Measurements from ENCODE around the gene DNAJC13. TPM values are rescaled to one million over a fixed set of nuclear protein-coding genes. Genes with fewer than 3 reads are reported as not detected.

Gene DNAJC13
- polyA plus RNA-seq, 3 donors: 18.7 to 32.3 (median 20.8) TPM

GRCh38 chr3:132535575-132536441 lies 118.5 kb downstream of the DNAJC13 start:
- H3K9me3 Mint-ChIP-seq: no peaks in the 10 kb centered on the region
- H3K79me2 ChIP-seq (ENCODE audit: insufficient read depth, low read length): no peaks in the 10 kb centered on the region
- no peaks in the 10 kb centered on the region for H3K4me1 ChIP-seq (ENCODE audit: control insufficient read depth in 1 of 2, insufficient read depth in 2 of 2, low read length in 2 of 2)
- peak; percentile 35 to 49 (median 43) for DNase-seq
- H3K4me2 ChIP-seq (replicated peaks; ENCODE audit: extremely low read depth, low read length, poor library complexity, severe bottlenecking): no peak overlapping the region
- H3K27ac ChIP-seq (ENCODE audit: low read depth in 1 of 2, low read length in 2 of 2): peak overlapping the region in 1 of 2 donors; percentile 11
- peaks cover 0 to 2% (median 0%) of the 10 kb centered on the region in 3 donors for H3K27me3 Mint-ChIP-seq (ENCODE audit: low read depth in 3 of 3)
- H3K36me3 Mint-ChIP-seq: peaks cover 73 to 94% of the 10 kb centered on the region in 2 donors
- H3K27me3 ChIP-seq (ENCODE audit: control insufficient read depth in 2 of 2, insufficient read depth in 2 of 2, low read length in 2 of 2): no peaks in the 10 kb centered on the region
- H3K4me3 Mint-ChIP-seq: no peak overlapping the region
- H3K4me1 Mint-ChIP-seq: no peaks in the 10 kb centered on the region
- TF ChIP-seq CTCF (IDR thresholded peaks at IDR 0.05): peak; percentile 78
- peaks cover 81 to 98% of the 10 kb centered on the region in 2 donors for H3K36me3 ChIP-seq (replicated peaks in 1 of 2; ENCODE audit: control insufficient read depth in 1 of 2, insufficient read depth in 2 of 2, low read length in 2 of 2)
- intact Hi-C loops (cut with micrococcal nuclease): loop anchor here (1.0 to 2.0 kb wide), 2 partner anchors 106 to 107 kb away; no protein-coding TSS in a partner anchor
- peaks cover 32% of the 10 kb centered on the region for H4K20me1 ChIP-seq (ENCODE audit: insufficient read depth, low read length)
- no peak overlapping the region for H3K4me3 ChIP-seq (replicated peaks in 1 of 3; ENCODE audit: low read depth in 2 of 3, low read length in 3 of 3)
- H3K9ac ChIP-seq (ENCODE audit: insufficient read depth, low read length, poor library complexity, severe bottlenecking): no peak overlapping the region
- no peak overlapping the region for H2AFZ ChIP-seq (ENCODE audit: insufficient read depth, low read depth, low read length, poor library complexity, severe bottlenecking)
- H3K9me3 ChIP-seq (replicated peaks in 1 of 2; ENCODE audit: control insufficient read depth in 1 of 2, insufficient read depth in 1 of 2, low read length in 2 of 2): no peaks in the 10 kb centered on the region
- WGBS (ENCODE audit: insufficient coverage): 83% methylated on average over 1 of the region's 7 CpGs
- peak overlapping the region in 2 of 7 donors; percentile 16 to 35 for H3K27ac Mint-ChIP-seq

- Histone ChIP-seq H3K79me2 (ENCODE audit: insufficient read depth, low read length) (no peaks in the 10 kb centered on the region), H4K20me1 (ENCODE audit: insufficient read depth, low read length) (peaks cover 32% of the 10 kb centered on the region), H2AFZ (ENCODE audit: insufficient read depth, low read depth, low read length, poor library complexity, severe bottlenecking) (no peak overlapping the region), H3K4me3 (replicated peaks in 1 of 3; ENCODE audit: low read depth in 2 of 3, low read length in 3 of 3) (no peak overlapping the region), H3K4me2 (replicated peaks; ENCODE audit: extremely low read depth, low read length, poor library complexity, severe bottlenecking) (no peak overlapping the region), H3K4me1 (ENCODE audit: control insufficient read depth in 1 of 2, insufficient read depth in 2 of 2, low read length in 2 of 2) (no peaks in the 10 kb centered on the region), H3K9me3 (replicated peaks in 1 of 2; ENCODE audit: control insufficient read depth in 1 of 2, insufficient read depth in 1 of 2, low read length in 2 of 2) (no peaks in the 10 kb centered on the region), H3K27me3 (ENCODE audit: control insufficient read depth in 2 of 2, insufficient read depth in 2 of 2, low read length in 2 of 2) (no peaks in the 10 kb centered on the region), H3K9ac (ENCODE audit: insufficient read depth, low read length, poor library complexity, severe bottlenecking) (no peak overlapping the region), H3K36me3 (replicated peaks in 1 of 2; ENCODE audit: control insufficient read depth in 1 of 2, insufficient read depth in 2 of 2, low read length in 2 of 2) (peaks cover 84 to 98% of the 10 kb centered on the region in 2 donors), H3K27ac (ENCODE audit: low read depth in 1 of 2, low read length in 2 of 2) (peak overlapping the region in 1 of 2 donors; percentile 11)
- TF ChIP-seq CTCF (IDR thresholded peaks at IDR 0.05): no peak
- no peaks in the 10 kb centered on the region for H3K9me3 Mint-ChIP-seq
- no peaks in the 10 kb centered on the region for H3K4me1 Mint-ChIP-seq
- H3K27ac Mint-ChIP-seq: peak overlapping the region in 1 of 7 donors; percentile 35
- intact Hi-C loops (cut with micrococcal nuclease): loop anchor here (1.0 to 2.0 kb wide), 2 partner anchors 106 kb away; no protein-coding TSS in a partner anchor
- WGBS (ENCODE audit: insufficient coverage): 100% methylated on average over 3 of the region's 3 CpGs
- DNase-seq: no peak
- peaks cover 75 to 94% of the 10 kb centered on the region in 2 donors for H3K36me3 Mint-ChIP-seq
- no peak overlapping the region for H3K4me3 Mint-ChIP-seq
- no peaks in the 10 kb centered on the region for H3K27me3 Mint-ChIP-seq (ENCODE audit: low read depth in 3 of 3)
Observed at GRCh38 chr3:132536442-132537153, 119.3 kb downstream of the DNAJC13 start.
